HG03439 (cell line): ENCODE results near the gene CAMTA1.

Experiments
- ATAC-seq: cut with Tn5 transposase; IDR thresholded peaks from one replicate; pipeline ENCODE4 v1.9.1; 2021; ENCODE audit warnings: mild to moderate bottlenecking, moderate library complexity; ENCODE audit not compliant: unreplicated experiment

Gene CAMTA1

GRCh38 chr1:7052701-7053100 is 267.4 kb downstream of the CAMTA1 start:
- no peak for ATAC-seq

DNA sequence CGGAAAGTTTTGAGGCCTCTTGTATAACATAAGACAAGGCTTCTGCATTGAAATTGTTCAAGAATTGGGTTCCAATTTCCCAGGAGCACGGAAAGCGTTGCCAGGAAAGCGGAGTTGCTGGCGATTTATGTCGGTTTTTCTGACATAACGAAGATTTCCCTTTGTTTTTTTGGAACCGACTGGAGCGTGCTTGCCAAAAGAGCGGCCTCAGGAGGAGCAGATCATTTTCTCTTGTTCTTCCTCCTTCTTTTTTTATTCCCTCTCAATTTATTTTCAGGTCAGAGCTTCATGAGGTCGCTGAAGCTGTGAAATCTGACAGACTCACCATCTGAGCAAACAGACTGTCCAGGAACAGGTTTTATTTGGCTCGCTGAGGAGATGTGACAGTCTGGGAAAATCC is 275.5 kb downstream of the CAMTA1 start:
- ATAC-seq: no peak

- no peak for ATAC-seq
Observed at GRCh38 chr1:7062346-7063061, 277.2 kb downstream of the CAMTA1 start.

- ATAC-seq: no peak
Observed at GRCh38 chr1:7063981-7064380, 278.7 kb downstream of the CAMTA1 start.

GRCh38 chr1:7068552-7068951 is 283.3 kb downstream of the CAMTA1 start:
- no peak for ATAC-seq

DNA sequence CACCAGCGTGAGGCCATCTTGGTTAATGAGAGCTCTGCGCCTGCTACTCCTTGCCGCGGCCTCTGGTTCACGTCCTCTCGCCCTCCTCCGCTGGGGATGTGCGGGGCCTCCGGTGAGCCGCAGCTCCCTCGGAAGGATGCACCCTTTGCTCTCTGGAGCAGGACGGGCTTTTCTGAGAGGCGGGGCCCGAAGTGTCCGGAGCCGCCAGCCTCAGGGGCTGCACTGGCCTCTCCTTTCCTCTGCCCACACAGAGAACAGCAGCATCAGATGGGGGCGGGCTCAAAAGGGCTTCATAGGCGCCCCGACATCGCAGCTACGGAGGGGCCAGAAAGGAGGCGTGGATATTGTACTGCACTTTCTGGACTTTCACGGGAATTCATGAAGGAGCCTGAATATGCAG is 284.7 kb downstream of the CAMTA1 start:
- no peak for ATAC-seq

DNA sequence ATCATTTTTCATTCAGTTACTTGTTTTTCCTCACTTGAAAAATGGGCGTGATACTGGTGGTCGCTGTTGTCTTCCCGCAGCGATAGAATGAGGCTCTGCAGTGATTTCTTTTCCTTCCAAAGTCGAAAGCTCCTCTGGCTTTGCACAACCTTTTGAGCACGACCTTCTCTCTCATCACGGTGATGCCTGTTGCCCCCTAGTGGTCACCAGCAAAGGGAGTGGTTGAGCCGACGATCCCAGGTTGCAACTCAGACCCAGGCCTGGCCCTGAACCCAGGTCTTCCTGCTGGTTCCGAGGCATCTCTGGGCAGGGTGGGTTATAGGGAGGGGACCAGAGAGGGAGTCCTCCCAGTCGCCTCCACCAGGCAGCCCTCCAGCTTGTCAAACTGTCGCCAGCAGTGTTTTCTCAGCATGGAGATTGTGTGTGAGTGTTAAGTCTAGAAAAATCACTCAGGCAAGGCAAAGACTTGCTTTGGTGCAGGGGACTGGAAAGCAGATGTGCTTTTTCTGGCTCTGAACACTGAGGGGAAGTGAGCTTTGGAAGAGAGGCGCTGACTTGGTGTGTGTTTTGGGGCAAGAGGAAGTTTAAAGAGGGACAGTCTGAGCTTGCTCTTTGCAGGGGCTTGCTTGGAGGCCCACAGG is 285.3 kb downstream of the CAMTA1 start:
- no peak for ATAC-seq

DNA sequence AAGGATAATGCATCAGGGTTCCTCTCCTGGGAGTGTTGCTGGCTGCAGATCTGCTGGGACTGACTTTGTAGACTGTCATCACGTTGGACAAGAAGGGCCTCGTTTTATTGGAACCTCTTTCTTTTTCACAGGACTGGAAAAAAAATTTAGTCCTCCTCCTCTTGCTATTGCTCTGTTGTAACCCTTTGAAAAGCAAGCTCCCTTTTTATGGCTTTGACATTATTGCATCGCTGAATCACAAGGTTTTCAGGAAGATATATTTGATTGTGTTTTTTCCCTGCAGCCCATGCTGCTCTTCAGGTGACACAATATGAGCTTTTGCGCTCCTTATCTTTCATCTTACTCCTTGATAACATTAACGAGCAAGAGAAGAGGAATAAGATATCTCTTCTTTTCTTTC is 290.9 kb downstream of the CAMTA1 start:
- no peak for ATAC-seq

- no peak for ATAC-seq
Observed at GRCh38 chr1:7076572-7076971, 291.3 kb downstream of the CAMTA1 start.

GRCh38 chr1:7077136-7077535 is 291.9 kb downstream of the CAMTA1 start:
- no peak for ATAC-seq

GRCh38 chr1:7077970-7078369 is 292.7 kb downstream of the CAMTA1 start:
- no peak for ATAC-seq

GRCh38 chr1:7079637-7080036 is 294.4 kb downstream of the CAMTA1 start:
- no peak for ATAC-seq

DNA sequence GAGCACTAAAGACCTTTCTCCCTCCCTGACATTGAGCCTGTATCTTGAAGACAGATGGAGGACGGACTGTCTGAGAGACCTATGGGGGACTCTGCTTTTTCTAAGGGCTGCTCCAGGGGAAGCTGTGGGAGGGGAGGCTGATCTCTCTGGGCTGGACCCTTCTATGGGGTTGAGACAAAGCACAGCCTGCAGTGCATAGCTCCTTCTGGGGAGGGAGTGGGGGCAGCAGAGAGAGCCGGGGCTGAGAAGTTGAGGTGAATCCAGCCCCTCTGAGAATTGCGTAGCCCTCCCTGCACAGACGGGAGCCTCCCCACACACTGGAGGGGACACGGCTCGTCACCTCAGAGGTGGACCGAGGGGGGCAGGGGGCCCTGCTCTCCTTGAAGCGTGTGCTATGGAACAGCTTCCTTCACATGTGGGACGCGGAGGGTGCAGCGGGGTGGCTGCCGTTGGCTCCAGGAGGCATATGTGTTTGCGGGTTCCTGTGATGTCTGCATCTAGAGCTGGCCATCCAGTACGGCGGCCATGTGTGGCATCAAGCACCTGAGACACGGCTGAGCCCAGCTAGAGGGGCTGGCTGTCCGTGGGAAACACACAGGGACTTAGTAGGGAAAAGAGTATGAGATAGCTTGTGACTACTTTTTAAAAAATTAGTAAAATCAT is 299.1 kb downstream of the CAMTA1 start:
- ATAC-seq: no peak

GRCh38 chr1:7085521-7085920 is 300.3 kb downstream of the CAMTA1 start:
- ATAC-seq: no peak

- ATAC-seq: no peak
Observed at GRCh38 chr1:7086106-7086505, 300.9 kb downstream of the CAMTA1 start.

GRCh38 chr1:7087888-7088287 is 302.6 kb downstream of the CAMTA1 start:
- ATAC-seq: no peak

- ATAC-seq: no peak
Observed at GRCh38 chr1:7089497-7089896, 304.2 kb downstream of the CAMTA1 start.

GRCh38 chr1:7093297-7093696 is 308.0 kb downstream of the CAMTA1 start:
- ATAC-seq: no peak

DNA sequence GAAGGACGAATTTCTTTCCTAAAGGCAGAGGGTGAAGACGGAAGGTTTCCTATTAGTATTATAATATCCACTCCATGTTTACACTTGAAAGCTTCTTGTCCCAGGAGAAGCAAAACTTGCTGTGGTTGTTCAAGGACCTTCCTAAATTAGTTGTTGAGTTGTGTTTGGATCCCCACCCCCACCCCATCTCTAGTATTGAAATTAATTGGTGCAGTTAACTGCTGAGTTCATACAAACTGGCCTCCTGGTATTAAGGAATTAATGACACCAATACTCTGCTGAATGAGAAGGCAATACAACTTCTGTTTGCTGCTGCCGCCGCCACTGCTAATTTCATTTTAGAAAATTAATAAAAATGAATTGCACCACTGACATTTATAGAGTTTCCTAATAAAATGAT is 308.8 kb downstream of the CAMTA1 start:
- ATAC-seq: no peak

- ATAC-seq: no peak
Observed at GRCh38 chr1:7094509-7094908, 309.3 kb downstream of the CAMTA1 start.

DNA sequence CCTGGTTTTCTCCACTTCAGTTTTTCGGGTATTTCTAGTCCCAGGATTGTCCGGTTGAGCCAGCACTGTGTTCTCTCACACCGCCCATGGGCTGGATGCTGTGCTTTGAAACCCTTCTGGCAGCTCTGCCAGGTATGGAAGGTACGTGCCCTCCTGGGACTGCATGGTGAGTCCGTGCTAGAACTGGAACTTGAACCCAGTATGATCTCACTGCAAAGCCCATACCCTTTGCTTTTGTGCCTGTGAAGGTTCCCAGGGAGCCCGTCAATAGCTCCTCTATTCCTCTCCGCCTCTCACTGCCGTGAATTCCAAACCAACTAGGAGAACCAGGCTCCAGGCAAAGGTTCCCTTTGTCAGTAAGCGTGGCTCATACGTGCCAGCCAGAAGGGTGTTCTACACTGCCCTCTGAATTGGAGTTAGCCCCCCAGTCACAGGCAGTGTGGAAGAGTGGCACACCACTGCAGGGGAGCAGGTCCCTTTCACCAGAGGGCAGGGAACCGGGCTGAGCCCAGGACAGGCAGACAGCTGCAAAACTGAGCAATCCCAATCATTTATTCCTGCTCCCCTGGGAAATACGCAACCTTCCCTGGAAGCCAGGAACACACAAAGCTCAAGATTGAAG is 310.2 kb downstream of the CAMTA1 start:
- no peak for ATAC-seq
